Muscle of leg (tissue), 11 donors: ENCODE results near the gene HEPHL1. TPM values are rescaled to one million over a fixed set of nuclear protein-coding genes. Genes with fewer than 3 reads are reported as not detected.
"Not testable (repeated sequence)": the region's sequence is repeated elsewhere in the genome, so short reads cannot be mapped to it uniquely, and the experiment has no call there.

Experiments
- DNase-seq: peaks from one replicate; pipeline ENCODE4 v3.0.0; 2013
- H3K27ac ChIP-seq: one replicate; pipeline ENCODE4 v1.5.1; 2013; ENCODE audit warnings: mild to moderate bottlenecking, low read length, control low read depth
- H3K27me3 ChIP-seq: one replicate; pipeline ENCODE4 v1.6.1; 2013; ENCODE audit warnings: low read length; ENCODE audit not compliant: control insufficient read depth, insufficient read depth
- H3K36me3 ChIP-seq: one replicate; pipeline ENCODE4 v1.6.1; 2013; ENCODE audit warnings: low read length; ENCODE audit not compliant: control insufficient read depth, insufficient read depth
- H3K4me1 ChIP-seq: one replicate; pipeline ENCODE4 v1.6.1; 2013; ENCODE audit warnings: low read length; ENCODE audit not compliant: control insufficient read depth, insufficient read depth
- H3K4me3 ChIP-seq: one replicate; pipeline ENCODE4 v1.5.1; 2013; ENCODE audit warnings: low read length, control low read depth
- H3K9me3 ChIP-seq: replicated peaks from 2 replicates; pipeline ENCODE4 v1.6.1; 2013; ENCODE audit warnings: low read depth, low read length; ENCODE audit not compliant: control insufficient read depth
- WGBS: methylation state at CpG from one replicate; pipeline ENCODE4 v1.1.5; 2013; ENCODE audit warnings: missing lambda C conversion rate; ENCODE audit not compliant: insufficient coverage; 5-methylcytosine and 5-hydroxymethylcytosine counted together
- polyA plus RNA-seq, 8 donors: library from polyadenylated mRNA; unstranded; fragments of 120-200 nt; gene quantifications; one replicate each; pipeline versions ENCODE4 v1.2.1 to v1.2.3, GENCODE V29; 2013; ENCODE audit warnings: inconsistent platforms in 1 of 8, low replicate concordance in 1 of 8; ENCODE audit not compliant: insufficient read length in 8 of 8, insufficient read depth in 1 of 8
- total RNA-seq: library from RNA; stranded (reverse); fragments of 120-200 nt; gene quantifications from one replicate; pipeline ENCODE4 v1.2.4, GENCODE V29; 2013

HEPHL1 gene
- total and polyA plus RNA-seq, 9 donors = 0.02 to 0.04 (median 0.03) TPM; not detected in 4

GRCh38 chr11:94154095-94154856 is 133.1 kb downstream of the HEPHL1 start:
- Histone ChIP-seq H3K27me3 (no peaks in the 10 kb centered on the region), H3K4me1 (peaks cover 27% of the 10 kb centered on the region), H3K4me3 (no peak overlapping the region), H3K36me3 (peaks cover 11% of the 10 kb centered on the region), H3K27ac (no peak overlapping the region), H3K9me3 (no peaks in the 10 kb centered on the region)
- DNase-seq = no peak
- no CpG with 5 or more reads among the region's 3 CpGs for WGBS

DNA sequence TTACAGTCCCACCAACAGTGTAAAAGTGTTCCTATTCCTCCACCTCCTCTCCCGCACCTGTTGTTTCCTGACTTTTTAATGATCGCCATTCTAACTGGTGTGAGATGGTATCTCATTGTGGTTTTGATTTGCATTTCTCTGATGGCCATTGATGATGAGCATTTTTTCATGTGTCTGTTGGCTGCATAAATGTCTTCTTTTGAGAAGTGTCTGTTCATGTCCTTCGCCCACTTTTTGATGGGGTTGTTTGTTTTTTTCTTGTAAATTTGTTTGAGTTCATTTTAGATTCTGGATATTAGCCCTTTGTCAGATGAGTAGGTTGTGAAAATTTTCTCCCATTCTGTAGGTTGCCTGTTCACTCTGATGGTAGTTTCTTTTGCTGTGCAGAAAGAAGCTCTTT is 136.2 kb downstream of the HEPHL1 start:
- no CpG with 5 or more reads among the region's 3 CpGs for WGBS
- H3K4me1 ChIP-seq, H3K27me3 ChIP-seq, H3K9me3 ChIP-seq, H3K27ac ChIP-seq, DNase-seq, H3K4me3 ChIP-seq: not testable (repeated sequence)
- peaks cover 11% of the 10 kb centered on the region for H3K36me3 ChIP-seq

Other genes with a start within 250 kb of the HEPHL1 start
- 20.8 TPM for gene MED17, start 237.1 kb upstream of the HEPHL1 start, total RNA-seq
- 10 to 100 TPM; 18.0 to 31.9 (median 22.5) TPM for gene MED17, start 237.1 kb upstream of the HEPHL1 start, polyA plus RNA-seq
- gene VSTM5, start 170.7 kb upstream of the HEPHL1 start, total RNA-seq = 0.31 TPM
- gene VSTM5, start 170.7 kb upstream of the HEPHL1 start, polyA plus RNA-seq = 1 to 10 TPM in 1 of 8 donors, under 1 TPM in 7; 0.16 to 1.1 (median 0.24) TPM
- gene PANX1, start 107.5 kb downstream of the HEPHL1 start, total RNA-seq = 27.1 TPM
- 10 to 100 TPM; 10.5 to 25.2 (median 20.6) TPM for gene PANX1, start 107.5 kb downstream of the HEPHL1 start, polyA plus RNA-seq